Suprapubic skin (tissue), 3 donors: ENCODE results near the gene WNK1.

ENCODE experiments used
- CTCF ChIP-seq, 2 donors: fragments of 200-600 bp in 1 of 2; fragments of 450-650 bp in 1 of 2; sonication (generic) in 1 of 2; IDR thresholded peaks; one replicate each; pipeline ENCODE4 v1.5.1; 2016 to 2019; ENCODE audit warnings: antibody characterized with exemption in 2 of 2, mild to moderate bottlenecking in 1 of 2, moderate library complexity in 1 of 2
- POLR2AphosphoS5 ChIP-seq, 3 donors: sonication (generic); formaldehyde crosslinking; IDR thresholded peaks; one replicate each; pipeline ENCODE4 v1.6.1; 2017; ENCODE audit warnings: antibody characterized with exemption in 3 of 3

- TF ChIP-seq CTCF (IDR thresholded peaks at IDR 0.05) = no peak
- TF ChIP-seq POLR2AphosphoS5 (IDR thresholded peaks at IDR 0.05) = no peak
Observed at GRCh38 chr12:779745-780734, 27.7 kb downstream of the WNK1 start.
